GM13976 (cell line): Measurements from ENCODE around the gene NLRC5.
"Not testable (repeated sequence)": the region's sequence is repeated elsewhere in the genome, so short reads cannot be mapped to it uniquely, and the experiment has no call there.

ENCODE experiments used
- DNase-seq: peaks from one replicate; pipeline ENCODE4 v3.0.0; 2012; ENCODE audit warnings: low spot score
- CTCF ChIP-seq: IDR thresholded peaks from 2 replicates; pipeline ENCODE4 v1.5.1; 2012; ENCODE audit warnings: borderline replicate concordance, mild to moderate bottlenecking; ENCODE audit not compliant: insufficient read depth; ENCODE audit errors: extremely low read depth, missing control alignments, control extremely low read depth
- in situ Hi-C: fragments of 300-500 bp; cut with MboI; formaldehyde crosslinking; loops from one replicate; pipeline ENCODE4 v1.12.0; 2022; ENCODE audit warnings: low sequenced_read_pairs, mixed read lengths, inconsistent platforms; ENCODE audit not compliant: unreplicated experiment

Gene NLRC5

GRCh38 chr16:57106767-57107166 lies 117.4 kb downstream of the NLRC5 start:
- in situ Hi-C loops: no loop called here
- DNase-seq: no peak
- TF ChIP-seq CTCF: no peak

DNA sequence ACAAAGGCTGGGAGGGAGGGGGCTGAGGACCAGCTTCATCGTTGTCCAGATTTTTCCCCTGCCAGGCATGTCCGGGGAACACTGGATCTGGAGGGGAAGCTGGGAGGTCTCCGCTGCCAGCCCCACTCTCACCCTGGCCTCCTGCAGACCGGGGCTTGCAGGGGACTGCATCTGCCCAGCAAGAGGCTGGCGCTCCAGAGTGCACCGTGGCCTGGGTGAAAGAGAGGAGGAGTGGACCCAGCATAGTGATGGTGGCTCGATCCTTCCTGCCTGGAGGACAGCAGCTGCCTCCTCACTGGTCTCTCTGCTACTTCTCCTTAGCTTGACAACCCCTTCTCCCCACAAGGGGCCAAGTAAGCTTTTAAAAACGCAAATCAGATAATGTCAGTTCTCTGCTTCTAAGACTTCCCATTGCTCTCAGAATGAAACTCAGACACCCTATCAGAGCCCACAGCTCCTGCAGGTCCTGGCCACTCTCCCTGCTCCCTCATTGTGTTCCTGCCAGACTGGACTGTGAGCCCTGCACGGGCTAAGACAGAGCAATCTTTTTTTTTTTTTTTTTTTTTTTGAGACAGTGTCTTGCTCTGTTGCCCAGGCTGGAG lies 118.1 kb downstream of the NLRC5 start:
- peak; percentile 42 for DNase-seq
- TF ChIP-seq CTCF: no peak
- in situ Hi-C loops: no loop called here

DNA sequence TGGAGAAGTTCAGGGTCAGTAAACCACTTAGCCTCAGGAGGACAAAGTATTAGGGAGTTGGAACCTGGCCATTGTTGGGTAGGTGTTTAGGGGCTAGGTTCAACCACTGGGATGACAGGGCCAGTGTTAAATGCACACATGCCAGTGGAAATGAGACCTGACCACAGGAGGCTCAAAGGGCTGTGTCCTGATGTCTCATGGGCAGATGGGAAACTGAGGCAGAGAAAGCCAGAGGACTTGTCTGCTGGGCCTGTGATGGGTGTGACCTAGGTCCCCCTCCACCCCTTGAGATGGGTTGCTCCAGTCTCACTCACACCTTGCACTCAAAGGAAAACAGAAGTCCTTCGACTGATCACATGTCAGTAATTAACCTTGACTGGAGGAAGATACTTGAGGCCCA lies 119.1 kb downstream of the NLRC5 start:
- no peak for DNase-seq
- TF ChIP-seq CTCF: no peak
- in situ Hi-C loops: no loop called here

DNA sequence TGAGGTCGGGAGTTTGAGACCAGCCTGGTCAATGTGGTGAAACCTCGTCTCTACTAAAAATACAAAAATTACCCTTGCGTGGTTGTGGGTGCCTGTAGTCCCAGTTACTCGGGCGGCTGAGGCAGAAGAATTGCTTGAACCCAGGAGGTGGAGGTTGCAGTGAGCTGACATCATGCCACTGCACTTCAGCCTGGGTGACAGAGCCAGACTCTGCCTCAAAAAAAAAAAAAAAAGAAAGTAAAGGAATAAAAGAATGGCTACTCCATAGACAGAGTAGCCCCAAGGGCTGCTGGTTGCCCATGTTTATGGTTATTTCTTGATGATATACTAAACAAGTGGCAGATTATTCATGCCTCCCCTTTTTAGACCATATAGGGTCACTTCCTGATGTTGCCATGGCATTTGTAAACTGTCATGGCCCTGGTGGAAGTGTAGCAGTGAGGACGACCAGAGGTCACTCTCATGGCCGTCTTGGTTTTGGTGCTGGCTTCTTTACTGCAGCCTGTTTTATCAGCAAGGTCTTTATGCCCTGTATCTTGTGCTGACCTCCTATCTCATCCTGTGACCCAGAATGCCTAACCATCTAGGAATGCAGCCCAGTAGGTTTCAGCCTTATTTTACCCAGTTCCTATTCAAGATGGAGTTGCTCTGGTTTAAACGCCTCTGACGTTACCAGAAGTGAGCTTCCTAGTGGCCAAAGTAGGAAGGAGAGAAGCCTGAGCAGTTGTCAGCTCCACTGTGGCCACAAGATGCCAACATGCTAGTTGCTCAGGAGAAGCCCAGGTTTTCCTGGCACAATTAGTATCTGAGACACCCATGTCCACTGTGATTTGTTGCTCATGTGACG lies 120.1 kb downstream of the NLRC5 start:
- in situ Hi-C loops, DNase-seq: not testable (repeated sequence)

GRCh38 chr16:57110937-57111336 lies 121.6 kb downstream of the NLRC5 start:
- TF ChIP-seq CTCF: no peak
- in situ Hi-C loops: no loop called here
- no peak for DNase-seq

DNA sequence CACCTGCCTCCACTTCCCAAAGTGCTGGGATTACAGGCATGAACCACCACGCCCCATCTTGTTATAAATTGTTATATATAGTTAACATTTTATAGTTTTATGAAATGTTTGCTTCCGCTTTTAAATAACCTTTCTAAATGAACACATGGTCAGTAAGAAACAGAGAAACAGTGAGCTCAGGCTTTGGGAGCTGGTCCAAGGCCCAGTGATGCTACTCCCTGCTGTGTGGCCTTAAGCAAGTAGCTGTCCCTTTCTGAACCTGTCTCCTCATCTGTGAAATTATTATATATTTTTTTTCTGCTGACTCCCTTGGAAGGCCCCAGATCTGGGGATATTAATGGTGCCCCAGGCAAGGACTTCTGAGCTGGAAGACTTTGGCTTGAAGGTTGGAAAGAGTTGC lies 122.1 kb downstream of the NLRC5 start:
- in situ Hi-C loops: no loop called here
- no peak for TF ChIP-seq CTCF
- DNase-seq: no peak

DNA sequence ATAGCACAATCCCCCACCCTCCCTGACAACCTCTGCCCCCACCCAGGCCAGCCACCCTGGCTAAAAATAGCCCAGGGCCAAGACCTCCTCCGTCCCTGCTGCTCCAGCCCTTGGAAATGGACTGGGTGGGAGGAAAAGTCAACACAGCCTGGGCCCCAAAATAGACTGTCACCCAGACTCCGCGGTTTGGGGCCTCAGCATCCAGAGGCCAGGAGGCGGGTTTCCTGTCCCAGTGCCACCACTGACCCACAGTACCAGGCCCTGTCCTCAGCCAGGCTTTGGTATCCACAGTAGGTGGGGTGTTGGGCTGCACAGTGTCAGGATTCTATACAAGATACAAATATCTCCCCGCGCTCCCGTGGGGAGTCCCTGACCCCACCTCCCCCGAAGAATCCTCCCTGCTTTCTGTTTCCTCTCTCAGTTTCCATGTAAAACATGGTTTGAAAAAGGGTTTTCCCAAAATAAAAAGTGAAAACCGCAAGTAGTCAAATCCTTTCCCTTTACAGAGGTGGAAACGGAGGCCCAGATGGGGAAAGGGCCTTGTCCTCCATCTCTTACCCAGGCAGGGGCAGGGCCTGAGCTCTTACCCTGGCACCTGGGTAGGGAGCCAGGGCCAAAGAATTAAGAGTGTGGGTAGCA lies 123.2 kb downstream of the NLRC5 start:
- no peak for DNase-seq
- in situ Hi-C loops: no loop called here
- TF ChIP-seq CTCF: no peak
